ENCODE results near the gene LHX2.

DNA sequence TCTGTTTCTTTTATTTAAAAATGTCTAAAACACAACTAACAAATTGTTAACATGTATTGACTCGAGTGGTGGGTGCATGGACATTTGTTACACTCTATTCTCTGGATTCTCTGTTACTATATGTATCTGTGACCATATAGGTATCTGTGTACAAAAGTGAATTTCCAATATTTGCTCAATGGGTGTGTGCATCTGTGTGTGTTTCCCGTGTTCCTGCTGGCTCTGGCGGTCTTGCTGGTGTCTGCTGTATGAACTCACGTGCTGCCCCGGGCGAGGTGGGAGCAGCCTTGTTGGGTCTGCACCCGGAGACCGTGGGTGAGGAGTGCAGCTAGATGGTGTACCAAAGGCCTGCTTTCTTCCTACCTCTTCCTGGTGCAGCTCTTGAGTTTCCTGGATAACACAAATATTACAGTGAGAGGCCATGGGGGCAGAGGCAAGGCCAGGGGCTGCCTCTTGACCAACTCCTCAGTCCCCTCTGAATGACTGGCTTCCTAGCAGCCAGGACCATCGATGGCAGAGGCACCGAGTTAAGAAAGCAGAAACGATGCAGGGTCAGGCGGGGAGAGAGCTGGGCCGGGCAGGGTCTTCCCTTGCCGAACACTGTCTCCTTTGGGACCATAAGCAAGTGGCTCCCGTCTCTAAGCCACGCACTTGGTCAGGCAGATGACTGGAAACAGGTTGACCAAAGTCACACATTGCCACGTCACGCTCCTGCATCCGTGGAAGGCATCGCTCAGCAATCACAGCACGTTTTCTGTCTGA is 49.5 kb downstream of the LHX2 start:
- TF ChIP-seq, protein P1, sequence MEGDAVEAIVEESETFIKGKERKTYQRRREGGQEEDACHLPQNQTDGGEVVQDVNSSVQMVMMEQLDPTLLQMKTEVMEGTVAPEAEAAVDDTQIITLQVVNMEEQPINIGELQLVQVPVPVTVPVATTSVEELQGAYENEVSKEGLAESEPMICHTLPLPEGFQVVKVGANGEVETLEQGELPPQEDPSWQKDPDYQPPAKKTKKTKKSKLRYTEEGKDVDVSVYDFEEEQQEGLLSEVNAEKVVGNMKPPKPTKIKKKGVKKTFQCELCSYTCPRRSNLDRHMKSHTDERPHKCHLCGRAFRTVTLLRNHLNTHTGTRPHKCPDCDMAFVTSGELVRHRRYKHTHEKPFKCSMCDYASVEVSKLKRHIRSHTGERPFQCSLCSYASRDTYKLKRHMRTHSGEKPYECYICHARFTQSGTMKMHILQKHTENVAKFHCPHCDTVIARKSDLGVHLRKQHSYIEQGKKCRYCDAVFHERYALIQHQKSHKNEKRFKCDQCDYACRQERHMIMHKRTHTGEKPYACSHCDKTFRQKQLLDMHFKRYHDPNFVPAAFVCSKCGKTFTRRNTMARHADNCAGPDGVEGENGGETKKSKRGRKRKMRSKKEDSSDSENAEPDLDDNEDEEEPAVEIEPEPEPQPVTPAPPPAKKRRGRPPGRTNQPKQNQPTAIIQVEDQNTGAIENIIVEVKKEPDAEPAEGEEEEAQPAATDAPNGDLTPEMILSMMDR (conservative IDR thresholded peaks at IDR 0.05; ENCODE audit: low read depth, low read length): no peak
- TF ChIP-seq EZH2 (IDR thresholded peaks at IDR 0.05; ENCODE audit: borderline replicate concordance, low read depth, low read length, poor library complexity, severe bottlenecking): no peak
